ENCODE data around the gene ZNF766. TPM values are rescaled to one million over a fixed set of nuclear protein-coding genes. Genes with fewer than 3 reads are reported as not detected.
"Not testable (repeated sequence)": the region's sequence is repeated elsewhere in the genome, so short reads cannot be mapped to it uniquely, and the experiment has no call there.

Gene ZNF766
- total RNA-seq, 1 donor from 2014 or later, result 16.4 TPM

- Mint-ChIP-seq H3K4me3 (ENCODE audit: unreplicated experiment) (peak overlapping the region; percentile 96), H3K36me3 (ENCODE audit: low read depth, unreplicated experiment) (peaks cover 25% of the 10 kb centered on the region), H3K4me1 (ENCODE audit: unreplicated experiment) (peaks cover 15% of the 10 kb centered on the region), H3K9me3 (ENCODE audit: unreplicated experiment) (peaks cover 12% of the 10 kb centered on the region), H3K27ac (ENCODE audit: unreplicated experiment) (peak overlapping the region; percentile 86), H3K27me3 (ENCODE audit: unreplicated experiment) (peaks cover 7% of the 10 kb centered on the region)
- DNase-seq (ENCODE audit: low spot score), result peak; percentile 4
- TF ChIP-seq CTCF (IDR thresholded peaks at IDR 0.05; ENCODE audit: unreplicated experiment), result no peak
Observed at GRCh38 chr19:52336791-52337381, 67.5 kb downstream of the ZNF766 start.

GRCh38 chr19:52339022-52339421, 69.6 kb downstream of the ZNF766 start:
- H3K4me3 Mint-ChIP-seq (ENCODE audit: unreplicated experiment); H3K27ac Mint-ChIP-seq (ENCODE audit: unreplicated experiment); H3K27me3 Mint-ChIP-seq (ENCODE audit: unreplicated experiment); H3K9me3 Mint-ChIP-seq (ENCODE audit: unreplicated experiment); DNase-seq (ENCODE audit: low spot score): not testable (repeated sequence)
- peaks cover 15% of the 10 kb centered on the region for H3K4me1 Mint-ChIP-seq (ENCODE audit: unreplicated experiment)
- peaks cover 23% of the 10 kb centered on the region for H3K36me3 Mint-ChIP-seq (ENCODE audit: low read depth, unreplicated experiment)

- peak; percentile 66 for DNase-seq (ENCODE audit: low spot score)
- H3K27me3 Mint-ChIP-seq (ENCODE audit: unreplicated experiment), result peaks cover 3% of the 10 kb centered on the region
- no peaks in the 10 kb centered on the region for H3K9me3 Mint-ChIP-seq (ENCODE audit: unreplicated experiment)
- no peaks in the 10 kb centered on the region for H3K4me1 Mint-ChIP-seq (ENCODE audit: unreplicated experiment)
- peaks cover 21% of the 10 kb centered on the region for H3K36me3 Mint-ChIP-seq (ENCODE audit: low read depth, unreplicated experiment)
- H3K27ac Mint-ChIP-seq (ENCODE audit: unreplicated experiment), result no peak overlapping the region
- peak; percentile 67 for TF ChIP-seq CTCF (IDR thresholded peaks at IDR 0.05; ENCODE audit: unreplicated experiment)
- H3K4me3 Mint-ChIP-seq (ENCODE audit: unreplicated experiment), result no peak overlapping the region
Observed at GRCh38 chr19:52343548-52343947, 74.2 kb downstream of the ZNF766 start.

- Mint-ChIP-seq H3K27me3 (ENCODE audit: unreplicated experiment) (peaks cover 3% of the 10 kb centered on the region), H3K9me3 (ENCODE audit: unreplicated experiment) (no peaks in the 10 kb centered on the region), H3K4me3 (ENCODE audit: unreplicated experiment) (peak overlapping the region; percentile 43), H3K4me1 (ENCODE audit: unreplicated experiment) (no peaks in the 10 kb centered on the region), H3K27ac (ENCODE audit: unreplicated experiment) (peak overlapping the region; percentile 66), H3K36me3 (ENCODE audit: low read depth, unreplicated experiment) (peaks cover 32% of the 10 kb centered on the region)
- no peak for DNase-seq (ENCODE audit: low spot score)
- TF ChIP-seq CTCF (IDR thresholded peaks at IDR 0.05; ENCODE audit: unreplicated experiment), result no peak
Observed at GRCh38 chr19:52345162-52345561, 75.8 kb downstream of the ZNF766 start.

Small RNA genes within 50 kb of the gene (microRNA-seq; reads per million reads assigned to microRNA genes)
- gene MIR643 (ENCODE audit: unreplicated experiment) (1.8 reads per million, percentile 27 among the genes with 10 or more reads in this experiment), gene MIR6801 (ENCODE audit: unreplicated experiment) (1.0 reads per million, percentile 13 among the genes with 10 or more reads in this experiment)

Other genes starting within 250 kb of the ZNF766 start
- 12.1 TPM for gene ZNF614, start 241.2 kb upstream of the ZNF766 start, total RNA-seq (ENCODE audit: unreplicated experiment)
- gene ZNF432, start 220.7 kb upstream of the ZNF766 start, total RNA-seq (ENCODE audit: unreplicated experiment), result 10.3 TPM
- 16.3 TPM for gene ZNF841, start 173.8 kb upstream of the ZNF766 start, total RNA-seq (ENCODE audit: unreplicated experiment)
- gene ZNF616, start 129.6 kb upstream of the ZNF766 start, total RNA-seq (ENCODE audit: unreplicated experiment), result 18.5 TPM
- 15.4 TPM for gene ZNF836, start 98.0 kb upstream of the ZNF766 start, total RNA-seq (ENCODE audit: unreplicated experiment)
- 302 TPM for gene PPP2R1A, start 79.5 kb upstream of the ZNF766 start, total RNA-seq (ENCODE audit: unreplicated experiment)
- gene ZNF480, start 27.6 kb downstream of the ZNF766 start, total RNA-seq (ENCODE audit: unreplicated experiment), result 18.1 TPM
- 7.5 TPM for gene ZNF610, start 66.7 kb downstream of the ZNF766 start, total RNA-seq (ENCODE audit: unreplicated experiment)
- 10.3 TPM for gene ZNF880, start 100.3 kb downstream of the ZNF766 start, total RNA-seq (ENCODE audit: unreplicated experiment)
- 3.9 TPM for gene ZNF528, start 128.3 kb downstream of the ZNF766 start, total RNA-seq (ENCODE audit: unreplicated experiment)
- not detected for gene ZNF534, start 159.6 kb downstream of the ZNF766 start, total RNA-seq (ENCODE audit: unreplicated experiment)
- gene ZNF578, start 184.0 kb downstream of the ZNF766 start, total RNA-seq (ENCODE audit: unreplicated experiment), result 0.26 TPM